ENCODE measurements around the gene MAN1C1.

GRCh38 chr1:25683731-25684130 is 67.1 kb downstream of the MAN1C1 start:
- TF ChIP-seq PATZ1 (CRISPR knock-in tag; IDR thresholded peaks at IDR 0.05; ENCODE audit: borderline replicate concordance) (no peak), REST (IDR thresholded peaks at IDR 0.05; ENCODE audit: borderline replicate concordance) (no peak), REST (CRISPR knock-in tag; IDR thresholded peaks at IDR 0.05; ENCODE audit: low read depth) (no peak), EP300 (IDR thresholded peaks at IDR 0.05; ENCODE audit: low read length) (no peak), HDAC1 (IDR thresholded peaks at IDR 0.05) (no peak)
